ENCODE data around the gene ATP6V0A1.

DNA sequence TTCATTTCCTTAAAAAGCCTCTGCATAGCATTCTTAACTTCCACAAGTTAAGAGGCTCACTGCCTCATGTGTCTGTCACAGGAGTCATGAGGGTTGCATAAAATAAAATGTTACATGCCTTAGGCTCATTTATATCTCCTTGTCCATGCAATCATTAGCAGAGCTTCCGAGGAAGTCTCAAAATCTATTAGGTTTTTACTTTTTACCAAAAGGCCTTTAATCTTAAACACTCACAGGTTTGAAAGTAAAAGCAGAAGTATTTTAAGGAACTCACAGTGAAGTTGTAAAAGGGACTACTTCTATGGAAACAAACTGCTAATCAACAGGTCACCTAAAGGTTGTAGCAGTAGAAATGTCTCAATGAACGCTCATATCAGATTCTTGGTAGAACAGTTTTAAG lies 5.2 kb upstream of the ATP6V0A1 start:
- TF ChIP-seq CTCF (IDR thresholded peaks at IDR 0.05 in 8 of 11, conservative IDR thresholded peaks at IDR 0.05 in 3 of 11) (no peak), POLR2A (IDR thresholded peaks at IDR 0.05) (no peak)

Measured in spleen (tissue), 7 donors.